GM12878 (cell line): ENCODE data around the gene PRSS16. TPM values are rescaled to one million over a fixed set of nuclear protein-coding genes. Genes with fewer than 3 reads are reported as not detected.

Experiments
- ATAC-seq: fragments of 200-7000 bp; cut with Tn5 transposase; 3 replicates; pipeline ENCODE4 v1.9.1; 2020; ENCODE audit warnings: mild to moderate bottlenecking, moderate library complexity
- BruUV-seq: library from RNA; stranded (reverse); fragments of 400-500 nt; replicated peaks from 2 replicates; lab custom pipeline; 2021; lab: Mats Ljungman, UMichigan
- CTCF ChIA-PET: fragments of 300-600 bp; sonication (Branson Sonifier 250); formaldehyde crosslinking; extraction: SDS; loops from one replicate; lab custom pipeline; 2021; ENCODE audit warnings: inconsistent platforms; lab: Yijun Ruan, JAX
- POLR2A ChIA-PET: fragments of 350-600 bp; formaldehyde crosslinking; extraction: SDS; loops from one replicate; lab custom pipeline; 2021; ENCODE audit warnings: inconsistent platforms; lab: Charles Lee
- RAD21 ChIA-PET: fragments of 300-600 bp; sonication (Branson Sonifier 250); formaldehyde crosslinking; loops from one replicate; lab custom pipeline; 2023; ENCODE audit warnings: antibody characterized with exemption; ENCODE audit not compliant: unreplicated experiment; lab: Charles Lee
- SMC1A ChIA-PET: fragments of 300-600 bp; sonication (Branson Sonifier 250); formaldehyde crosslinking; loops from one replicate; lab custom pipeline; 2023; ENCODE audit not compliant: unreplicated experiment, uncharacterized antibody; lab: Charles Lee
- DNase-seq: peaks from one replicate; pipeline ENCODE4 v3.0.0-alpha.2; 2011; ENCODE audit warnings: low read depth, low spot score
- FAIRE-seq: peaks from 3 replicates; lab custom pipeline; 2011; peaks lifted over from hg19 to GRCh38; lab: Jason Lieb, UNC
- H2AFZ ChIP-seq: 2 replicates; pipeline ENCODE4 v1.6.0; 2011; ENCODE audit warnings: low read depth, low read length, control low read depth; ENCODE audit not compliant: control insufficient read depth
- H3K27ac ChIP-seq: 2 replicates; pipeline ENCODE4 v1.5.1; 2011; ENCODE audit warnings: control low read depth; ENCODE audit not compliant: control insufficient read depth, insufficient read depth
- H3K27me3 ChIP-seq, 2 experiments: replicated peaks in 1 of 2; 2 replicates each; pipeline versions ENCODE4 v1.6.0 to v1.6.1; 2011; ENCODE audit warnings: low read length in 1 of 2; ENCODE audit not compliant: control insufficient read depth in 2 of 2, insufficient read depth in 2 of 2
- H3K36me3 ChIP-seq, 2 experiments: 2 replicates each; pipeline ENCODE4 v1.5.1; 2011; ENCODE audit warnings: low read length in 1 of 2; ENCODE audit not compliant: control insufficient read depth in 2 of 2, insufficient read depth in 2 of 2
- H3K4me1 ChIP-seq: 2 replicates; pipeline ENCODE4 v1.6.1; 2011; ENCODE audit warnings: mild to moderate bottlenecking, low read length, moderate library complexity, mixed read lengths; ENCODE audit not compliant: control insufficient read depth, insufficient read depth
- H3K4me2 ChIP-seq: 2 replicates; pipeline ENCODE4 v1.6.0; 2011; ENCODE audit warnings: control low read depth; ENCODE audit not compliant: control insufficient read depth, insufficient read depth
- H3K4me3 ChIP-seq: fragments of 200-600 bp; sonication (generic); 2 replicates; pipeline ENCODE4 v1.5.1; 2016
- H3K79me2 ChIP-seq: 2 replicates; pipeline ENCODE4 v1.6.0; 2011; ENCODE audit warnings: low read length; ENCODE audit not compliant: control insufficient read depth, insufficient read depth
- H3K9ac ChIP-seq: 2 replicates; pipeline ENCODE4 v1.8.0; 2011; ENCODE audit warnings: low read length, control low read depth, mixed read lengths; ENCODE audit not compliant: control insufficient read depth, insufficient read depth
- H3K9me3 ChIP-seq: replicated peaks from 3 replicates; pipeline ENCODE4 v1.5.1; 2011; ENCODE audit warnings: mild to moderate bottlenecking, low read length; ENCODE audit not compliant: control insufficient read depth, insufficient read depth
- H4K20me1 ChIP-seq: 2 replicates; pipeline ENCODE4 v1.6.0; 2011; ENCODE audit not compliant: control insufficient read depth, insufficient read depth
- BCLAF1 ChIP-seq: fragments of 450-650 bp; IDR thresholded peaks from 2 replicates; pipeline ENCODE4 v1.6.1; 2017; ENCODE audit warnings: antibody characterized with exemption, mild to moderate bottlenecking, moderate library complexity
- CEBPZ ChIP-seq: fragments of 150-350 bp; IDR thresholded peaks from 2 replicates; pipeline ENCODE4 v1.6.1; 2016; ENCODE audit warnings: low read depth, low read length
- CREB1 ChIP-seq: IDR thresholded peaks from 2 replicates; pipeline ENCODE4 v1.6.1; 2012; ENCODE audit warnings: low read depth, mild to moderate bottlenecking, inconsistent platforms
- MEF2A ChIP-seq: IDR thresholded peaks from 2 replicates; pipeline ENCODE4 v1.6.1; 2011; ENCODE audit warnings: low read depth, mild to moderate bottlenecking, low read length, moderate library complexity; ENCODE audit not compliant: insufficient read depth
- MTA3 ChIP-seq: IDR thresholded peaks from 2 replicates; pipeline ENCODE4 v1.6.1; 2012; ENCODE audit warnings: low read length, inconsistent platforms, borderline replicate concordance
- MYC ChIP-seq: IDR thresholded peaks from 2 replicates; pipeline ENCODE4 v1.6.1; 2011; ENCODE audit warnings: mild to moderate bottlenecking, low read length, moderate library complexity, inconsistent platforms; ENCODE audit not compliant: insufficient read depth, insufficient replicate concordance, insufficient read length, severe bottlenecking
- NBN ChIP-seq: fragments of 450-650 bp; IDR thresholded peaks from 2 replicates; pipeline ENCODE4 v1.6.1; 2016
- RCOR1 ChIP-seq: conservative IDR thresholded peaks from 2 replicates; pipeline ENCODE4 v1.6.1; 2012; ENCODE audit warnings: low read depth, low read length, improper control_type of control experiment
- RELB ChIP-seq: fragments of 450-650 bp; IDR thresholded peaks from 2 replicates; pipeline ENCODE4 v1.6.1; 2017; ENCODE audit warnings: low read depth, mild to moderate bottlenecking, moderate library complexity
- TAF1 ChIP-seq: IDR thresholded peaks from 2 replicates; pipeline ENCODE4 v1.6.1; 2011; ENCODE audit warnings: mild to moderate bottlenecking, low read depth, low read length, borderline replicate concordance
- WRNIP1 ChIP-seq: IDR thresholded peaks from 2 replicates; pipeline ENCODE4 v1.6.1; 2011; ENCODE audit warnings: low read depth, low read length, improper control_type of control experiment, borderline replicate concordance
- ZBTB40 ChIP-seq: fragments of 450-650 bp; IDR thresholded peaks from 2 replicates; pipeline ENCODE4 v1.6.1; 2016; ENCODE audit warnings: mild to moderate bottlenecking, moderate library complexity, borderline replicate concordance
- WGBS: methylation state at CpG from one replicate; pipeline ENCODE4 v1.1.6; 2016; ENCODE audit warnings: low lambda C conversion rate; ENCODE audit not compliant: insufficient replicate concordance, insufficient coverage; ENCODE audit errors: missing lambda C conversion rate; 5-methylcytosine and 5-hydroxymethylcytosine counted together
- in situ Hi-C: fragments of 300-500 bp; cut with MboI; formaldehyde crosslinking; loops from 9 replicates; pipeline ENCODE4 v1.14.3; 2018; ENCODE audit warnings: mixed read lengths
- intact Hi-C: fragments of 100-400 bp; cut with micrococcal nuclease; formaldehyde crosslinking; loops from one replicate; pipeline ENCODE4 v1.14.2; 2022; ENCODE audit not compliant: unreplicated experiment
- polyA plus RNA-seq, 11 experiments: library from polyadenylated mRNA; depleted of rRNA in 4 of 11; unstranded in 6 of 11; stranded (reverse) in 5 of 11; fragments of >200 nt; fragmentation: Nextera tagmentation in 4 of 11; fragmentation: Illumina TruSeq in 1 of 11; extraction: Ambion mirVana in 4 of 11; extraction: Trizol in 1 of 11; gene quantifications; 1 replicate in 1 of 11; 2 replicates in 10 of 11; pipeline versions ENCODE4 v1.2.1 to v1.2.3, GENCODE V29; 2011 to 2016; ENCODE audit warnings: inconsistent platforms in 2 of 11, missing spikeins in 2 of 11, low read depth in 1 of 11
- total RNA-seq, 4 experiments: library from RNA; depleted of rRNA in 3 of 4; stranded (reverse); fragments of >200 nt in 3 of 4; fragmentation: Illumina TruSeq in 1 of 4; extraction: Trizol in 1 of 4; gene quantifications; 2 replicates each; pipeline versions ENCODE4 v1.2.1 to v1.2.3, GENCODE V29; 2013 to 2021

PRSS16 gene
- total and polyA plus RNA-seq, 10 of the 15 experiments (the other 5 are each of a cell fraction or from before 2014, with no cell fraction given): 2.1 to 12.8 (median 6.6) TPM

- POLR2A ChIA-PET: no interaction called here
- H4K20me1 ChIP-seq: no peaks in the 10 kb centered on the region
- H3K36me3 ChIP-seq: no peaks in the 10 kb centered on the region
- no peak overlapping the region for H3K4me3 ChIP-seq
- no peak overlapping the region for H3K4me2 ChIP-seq
- WGBS: 58% methylated on average over 21 of the region's 21 CpGs
- BruUV-seq: no TSS peak
- SMC1A ChIA-PET: no interaction called here
- H3K27me3 ChIP-seq: no peaks in the 10 kb centered on the region
- H2AFZ ChIP-seq: no peak overlapping the region
- FAIRE-seq: no peak
- no peak for ATAC-seq
- H3K79me2 ChIP-seq: no peaks in the 10 kb centered on the region
- no peaks in the 10 kb centered on the region; the same call in 2 of the 3 replicates for H3K9me3 ChIP-seq
- H3K9ac ChIP-seq: no peak overlapping the region
- RAD21 ChIA-PET: no interaction called here
- CTCF ChIA-PET: interaction anchor here (0.7 to 1.3 kb wide), 2 partner anchors 14 to 104 kb away, joined by 3 read pairs; no protein-coding TSS in a partner anchor
- H3K27ac ChIP-seq: no peak overlapping the region
- DNase-seq: no peak
- no peaks in the 10 kb centered on the region for H3K4me1 ChIP-seq
- in situ Hi-C loops: no loop called here
- intact Hi-C loops: no loop called here
- TF ChIP-seq RCOR1 (no peak), CREB1 (no peak), BCLAF1 (no peak), MYC (no peak), WRNIP1 (no peak), TAF1 (no peak), ZBTB40 (no peak), CEBPZ (no peak), NBN (no peak), MEF2A (no peak), RELB (no peak), MTA3 (no peak)
Observed at GRCh38 chr6:27260369-27260768, 12.9 kb downstream of the PRSS16 start.
